Neural cell (in vitro differentiated cells): ENCODE results near the gene TSPAN15. TPM values are rescaled to one million over a fixed set of nuclear protein-coding genes. Genes with fewer than 3 reads are reported as not detected.

Source experiments
- H2AFZ ChIP-seq: fragments of 200-600, 300-800 bp; sonication (generic), shearing (Covaris generic); 2 replicates; pipeline ENCODE4 v1.6.0; 2014; ENCODE audit warnings: low read depth, mild to moderate bottlenecking, antibody characterized with exemption, low read length, moderate library complexity
- H3F3A ChIP-seq: fragments of 200-600 bp; shearing (Covaris generic); 2 replicates; pipeline ENCODE4 v1.6.1; 2016; ENCODE audit warnings: mild to moderate bottlenecking, moderate library complexity, mixed read lengths, antibody characterized with exemption, low read length; ENCODE audit not compliant: insufficient read depth, poor library complexity, severe bottlenecking
- H3K27ac ChIP-seq: fragments of 200-600, 300-800 bp; sonication (generic), shearing (Covaris generic); 2 replicates; pipeline ENCODE4 v1.5.1; 2014; ENCODE audit warnings: mild to moderate bottlenecking, low read length, moderate library complexity
- H3K27me3 ChIP-seq: fragments of 300-800, 200-600 bp; sonication (generic), shearing (Covaris generic); 2 replicates; pipeline ENCODE4 v1.6.0; 2014; ENCODE audit warnings: mild to moderate bottlenecking, low read depth, low read length, moderate library complexity; ENCODE audit not compliant: insufficient read depth
- H3K36me3 ChIP-seq: fragments of 300-800, 200-600 bp; sonication (generic), shearing (Covaris generic); 2 replicates; pipeline ENCODE4 v1.5.1; 2014; ENCODE audit warnings: mild to moderate bottlenecking, antibody characterized with exemption, low read length, moderate library complexity; ENCODE audit not compliant: insufficient read depth
- H3K4me2 ChIP-seq: fragments of 300-800, 200-600 bp; sonication (generic), shearing (Covaris generic); 2 replicates; pipeline ENCODE4 v1.6.0; 2014; ENCODE audit warnings: mild to moderate bottlenecking, low read length
- H3K4me3 ChIP-seq: fragments of 300-800, 200-600 bp; sonication (generic), shearing (Covaris generic); 2 replicates; pipeline ENCODE4 v1.5.1; 2014; ENCODE audit warnings: mild to moderate bottlenecking, low read length, moderate library complexity
- H3K79me2 ChIP-seq: fragments of 200-600 bp; shearing (Covaris generic); replicated peaks from 2 replicates; pipeline ENCODE4 v1.6.0; 2014; ENCODE audit warnings: mild to moderate bottlenecking, low read length, moderate library complexity; ENCODE audit not compliant: insufficient read depth
- H3K9ac ChIP-seq: fragments of 300-800, 200-600 bp; sonication (generic), shearing (Covaris generic); 2 replicates; pipeline ENCODE4 v1.6.1; 2016; ENCODE audit warnings: mild to moderate bottlenecking, low read length, mixed read lengths
- H3K9me2 ChIP-seq: fragments of 200-600 bp; shearing (Covaris generic); 2 replicates; pipeline ENCODE4 v1.6.1; 2016; ENCODE audit warnings: mild to moderate bottlenecking, low read length, mixed read lengths; ENCODE audit not compliant: insufficient read depth
- H3K9me3 ChIP-seq: fragments of 200-600, 300-800 bp; sonication (generic), shearing (Covaris generic); 2 replicates; pipeline ENCODE4 v1.6.1; 2016; ENCODE audit warnings: mild to moderate bottlenecking, mixed run types, low read length, moderate library complexity, mixed read lengths
- H4K20me1 ChIP-seq: fragments of 200-600 bp; shearing (Covaris generic); 2 replicates; pipeline ENCODE4 v1.6.1; 2016; ENCODE audit warnings: mild to moderate bottlenecking, mixed run types; ENCODE audit not compliant: insufficient read depth
- CTCF ChIP-seq: fragments of 450-650 bp; IDR thresholded peaks from 2 replicates; pipeline ENCODE4 v1.5.1; 2014; ENCODE audit warnings: antibody characterized with exemption, mild to moderate bottlenecking, moderate library complexity; ENCODE audit not compliant: poor library complexity, severe bottlenecking
- EP300 ChIP-seq: fragments of 450-650 bp; conservative IDR thresholded peaks from 2 replicates; pipeline ENCODE4 v1.6.1; 2014; ENCODE audit warnings: antibody characterized with exemption, mild to moderate bottlenecking, moderate library complexity; ENCODE audit not compliant: poor library complexity, severe bottlenecking
- MXI1 ChIP-seq: fragments of 450-650 bp; conservative IDR thresholded peaks from 2 replicates; pipeline ENCODE4 v1.6.1; 2014; ENCODE audit warnings: antibody characterized with exemption, mild to moderate bottlenecking; ENCODE audit not compliant: poor library complexity, severe bottlenecking
- POLR2AphosphoS5 ChIP-seq: IDR thresholded peaks from 2 replicates; pipeline ENCODE4 v1.6.1; 2012
- REST ChIP-seq: IDR thresholded peaks from 2 replicates; pipeline ENCODE4 v1.6.1; 2012; ENCODE audit warnings: borderline replicate concordance
- TAF1 ChIP-seq: IDR thresholded peaks from 2 replicates; pipeline ENCODE4 v1.6.1; 2012; ENCODE audit warnings: low read depth
- polyA plus RNA-seq: library from polyadenylated mRNA; depleted of rRNA; stranded (reverse); fragments of >200 nt; gene quantifications from 2 replicates; pipeline ENCODE4 v1.2.3, GENCODE V29; 2014

The TSPAN15 gene
- polyA plus RNA-seq, 1 donor from 2014 or later, result 1.2 TPM

- TF ChIP-seq POLR2AphosphoS5, result no peak
- TF ChIP-seq TAF1, result no peak
- TF ChIP-seq EP300, result no peak
- no peak for TF ChIP-seq MXI1
- no peak for TF ChIP-seq CTCF
- no peak for TF ChIP-seq REST
- Histone ChIP-seq H3K9ac (no peak overlapping the region), H3K9me2 (no peaks in the 10 kb centered on the region)
Observed at GRCh38 chr10:69437321-69438259, 13.7 kb upstream of the TSPAN15 start.

GRCh38 chr10:69438536-69439349 is 12.5 kb upstream of the TSPAN15 start:
- no peaks in the 10 kb centered on the region for H3K27me3 ChIP-seq
- H3K4me2 ChIP-seq, result no peak overlapping the region
- H3K79me2 ChIP-seq, result no peaks in the 10 kb centered on the region
- no peak for TF ChIP-seq POLR2AphosphoS5
- TF ChIP-seq MXI1, result no peak
- H3K9me2 ChIP-seq, result no peaks in the 10 kb centered on the region
- no peaks in the 10 kb centered on the region for H3K9me3 ChIP-seq
- no peak overlapping the region for H3K9ac ChIP-seq
- H3K27ac ChIP-seq, result no peak overlapping the region
- no peaks in the 10 kb centered on the region for H4K20me1 ChIP-seq
- H3K36me3 ChIP-seq, result no peaks in the 10 kb centered on the region
- H3K4me3 ChIP-seq, result no peak overlapping the region
- H2AFZ ChIP-seq, result no peak overlapping the region
- no peaks in the 10 kb centered on the region for H3F3A ChIP-seq

More at GRCh38 chr10:69437321-69438259, 13.7 kb upstream of the TSPAN15 start:
- no peaks in the 10 kb centered on the region for H3K9me3 ChIP-seq
- no peak overlapping the region for H3K4me2 ChIP-seq
- H3K79me2 ChIP-seq, result no peaks in the 10 kb centered on the region
- no peak overlapping the region for H2AFZ ChIP-seq
- no peaks in the 10 kb centered on the region for H4K20me1 ChIP-seq
- H3K36me3 ChIP-seq, result no peaks in the 10 kb centered on the region
- H3K27ac ChIP-seq, result no peak overlapping the region
- no peaks in the 10 kb centered on the region for H3F3A ChIP-seq
- H3K4me3 ChIP-seq, result no peak overlapping the region
- no peaks in the 10 kb centered on the region for H3K27me3 ChIP-seq
